Type B pancreatic cell (in vitro differentiated cells): ENCODE results near the gene CHD5. TPM values are rescaled to one million over a fixed set of nuclear protein-coding genes. Genes with fewer than 3 reads are reported as not detected.

Source experiments
- DNase-seq: peaks from one replicate; pipeline ENCODE4 v3.0.0; 2021; ENCODE audit warnings: mixed read lengths; ENCODE audit not compliant: unreplicated experiment; ENCODE audit errors: extremely low spot score
- H3K27ac Mint-ChIP-seq: 2 replicates; pipeline ENCODE4 v1.8.0; 2021; ENCODE audit warnings: mild to moderate bottlenecking, mixed read lengths
- H3K27me3 Mint-ChIP-seq: 2 replicates; pipeline ENCODE4 v1.8.0; 2021; ENCODE audit warnings: mixed read lengths
- H3K36me3 Mint-ChIP-seq: 2 replicates; pipeline ENCODE4 v1.8.0; 2021; ENCODE audit warnings: mixed read lengths
- H3K4me1 Mint-ChIP-seq: one replicate; pipeline ENCODE4 v1.8.0; 2021; ENCODE audit warnings: mixed read lengths; ENCODE audit not compliant: unreplicated experiment
- H3K4me3 Mint-ChIP-seq: 2 replicates; pipeline ENCODE4 v1.8.0; 2021; ENCODE audit warnings: mild to moderate bottlenecking, mixed read lengths
- H3K9me3 Mint-ChIP-seq: 2 replicates; pipeline ENCODE4 v1.8.0; 2021; ENCODE audit warnings: mixed read lengths
- total RNA-seq: library from RNA; stranded (reverse); gene quantifications from 2 replicates; pipeline ENCODE4 v1.2.1, GENCODE V29; 2021; ENCODE audit warnings: low replicate concordance
- TF ChIP-seq, protein P1 (sequence below): fragments of 200-600 bp; sonication (generic); conservative IDR thresholded peaks from 2 replicates; pipeline ENCODE4 v1.5.0; 2021; ENCODE audit warnings: antibody characterized with exemption, mild to moderate bottlenecking

CHD5 gene
- total RNA-seq, 1 donor from 2014 or later = 0.70 TPM

DNA sequence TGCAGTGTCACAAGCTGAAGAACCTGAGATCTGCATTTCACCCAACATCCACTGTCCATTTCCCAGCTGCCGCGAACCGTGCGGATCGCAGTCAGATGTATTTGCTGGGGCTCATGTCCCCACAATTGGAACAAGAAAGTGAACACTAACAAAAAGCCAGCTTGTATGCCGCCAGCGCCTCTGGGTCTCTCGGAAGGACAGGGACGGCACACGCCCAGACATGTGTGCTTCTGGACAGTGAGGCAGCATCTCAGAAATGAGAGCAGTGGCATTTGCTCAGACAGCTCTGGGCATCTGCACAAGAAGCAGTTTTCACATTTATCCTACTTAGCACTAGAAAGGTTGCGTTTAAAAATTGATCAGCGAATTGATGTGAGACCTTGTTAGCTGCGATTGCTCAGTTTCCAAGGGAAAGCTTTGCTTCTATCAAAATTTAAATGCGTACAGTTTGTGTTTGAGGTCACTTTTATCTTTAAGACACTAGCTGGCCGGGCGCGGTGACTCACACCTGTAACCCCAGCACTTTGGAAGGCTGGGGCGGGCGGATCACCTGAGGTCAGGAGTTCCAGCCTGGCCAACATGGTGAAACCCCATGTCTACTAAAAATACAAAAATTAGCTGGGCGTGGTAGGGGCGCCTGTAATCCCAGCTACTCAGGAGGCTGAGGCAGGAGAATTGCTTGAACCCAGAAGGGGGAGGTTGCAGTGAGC lies 105.8 kb downstream of the CHD5 start:
- Mint-ChIP-seq H3K27ac (no peak overlapping the region), H3K27me3 (peaks cover 11% of the 10 kb centered on the region), H3K9me3 (no peaks in the 10 kb centered on the region), H3K4me1 (no peaks in the 10 kb centered on the region), H3K4me3 (no peak overlapping the region), H3K36me3 (no peaks in the 10 kb centered on the region)
- TF ChIP-seq, protein P1, sequence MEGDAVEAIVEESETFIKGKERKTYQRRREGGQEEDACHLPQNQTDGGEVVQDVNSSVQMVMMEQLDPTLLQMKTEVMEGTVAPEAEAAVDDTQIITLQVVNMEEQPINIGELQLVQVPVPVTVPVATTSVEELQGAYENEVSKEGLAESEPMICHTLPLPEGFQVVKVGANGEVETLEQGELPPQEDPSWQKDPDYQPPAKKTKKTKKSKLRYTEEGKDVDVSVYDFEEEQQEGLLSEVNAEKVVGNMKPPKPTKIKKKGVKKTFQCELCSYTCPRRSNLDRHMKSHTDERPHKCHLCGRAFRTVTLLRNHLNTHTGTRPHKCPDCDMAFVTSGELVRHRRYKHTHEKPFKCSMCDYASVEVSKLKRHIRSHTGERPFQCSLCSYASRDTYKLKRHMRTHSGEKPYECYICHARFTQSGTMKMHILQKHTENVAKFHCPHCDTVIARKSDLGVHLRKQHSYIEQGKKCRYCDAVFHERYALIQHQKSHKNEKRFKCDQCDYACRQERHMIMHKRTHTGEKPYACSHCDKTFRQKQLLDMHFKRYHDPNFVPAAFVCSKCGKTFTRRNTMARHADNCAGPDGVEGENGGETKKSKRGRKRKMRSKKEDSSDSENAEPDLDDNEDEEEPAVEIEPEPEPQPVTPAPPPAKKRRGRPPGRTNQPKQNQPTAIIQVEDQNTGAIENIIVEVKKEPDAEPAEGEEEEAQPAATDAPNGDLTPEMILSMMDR = no peak
- no peak for DNase-seq

DNA sequence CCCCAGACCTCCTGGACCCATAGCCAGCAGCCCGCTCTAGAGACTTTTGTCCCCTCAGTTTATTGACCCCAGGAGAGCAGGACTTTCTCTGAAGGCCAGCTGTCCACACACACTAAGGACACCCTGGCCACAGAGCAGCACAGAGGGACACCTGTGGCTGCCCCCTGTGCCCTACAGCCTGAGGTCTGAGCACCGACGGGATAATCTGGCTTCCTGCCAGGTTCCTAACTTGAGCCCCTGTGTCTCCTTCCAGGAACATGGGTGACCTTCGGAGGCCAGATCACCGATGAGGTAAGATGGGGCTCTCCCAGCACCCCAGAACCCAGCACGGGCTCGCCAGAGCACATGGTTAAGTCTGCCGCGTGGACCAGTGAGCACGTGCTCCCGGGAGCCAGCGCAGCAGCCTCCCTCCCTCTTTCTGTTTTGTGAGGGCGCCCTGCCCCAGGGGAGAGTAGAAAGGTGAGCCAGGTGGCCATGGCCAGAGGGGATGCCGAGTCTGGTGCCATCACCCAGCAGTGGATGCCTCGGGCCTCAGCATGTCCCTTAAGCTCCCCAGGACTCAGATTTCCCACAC lies 106.6 kb downstream of the CHD5 start:
- no peaks in the 10 kb centered on the region for H3K9me3 Mint-ChIP-seq
- H3K4me3 Mint-ChIP-seq = no peak overlapping the region
- no peak overlapping the region for H3K27ac Mint-ChIP-seq
- H3K27me3 Mint-ChIP-seq = peaks cover 11% of the 10 kb centered on the region
- no peaks in the 10 kb centered on the region for H3K36me3 Mint-ChIP-seq
- no peaks in the 10 kb centered on the region for H3K4me1 Mint-ChIP-seq
- DNase-seq = no peak
- TF ChIP-seq, protein P1 = no peak

DNA sequence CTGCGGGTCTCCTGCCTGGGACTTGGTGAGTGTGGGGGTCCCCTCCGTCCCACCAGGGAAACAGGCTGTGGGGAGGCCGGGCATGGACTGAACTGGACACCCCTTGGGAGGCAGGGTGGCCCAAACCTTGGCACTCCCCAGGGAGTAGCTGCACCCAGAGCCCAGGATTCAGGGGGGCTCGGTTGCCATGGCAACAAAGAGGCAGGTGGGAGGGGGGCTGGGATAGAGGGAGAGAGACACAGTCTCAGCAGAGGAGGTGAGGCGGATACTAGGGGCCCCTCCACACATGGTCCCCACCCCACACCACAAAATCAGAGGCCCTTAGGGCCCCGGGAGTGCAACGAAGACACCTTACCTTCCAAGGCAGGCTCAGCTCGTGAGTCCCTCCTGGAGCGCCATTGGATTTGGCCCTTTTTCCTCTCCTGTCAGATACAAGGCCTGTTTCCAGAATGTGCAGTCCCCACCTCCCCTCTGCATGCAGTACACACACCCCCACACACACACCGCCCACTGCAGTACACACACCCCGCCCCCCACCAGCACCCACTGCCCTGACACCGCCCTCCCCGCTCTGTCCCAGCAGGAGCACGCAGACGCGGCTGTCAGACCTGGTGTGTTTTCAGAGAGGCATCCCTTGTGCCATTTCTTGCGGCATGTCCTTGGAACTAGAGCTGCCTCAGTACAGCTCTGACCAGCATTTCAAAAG lies 107.2 kb downstream of the CHD5 start:
- no peaks in the 10 kb centered on the region for H3K36me3 Mint-ChIP-seq
- H3K4me1 Mint-ChIP-seq = no peaks in the 10 kb centered on the region
- no peak for DNase-seq
- TF ChIP-seq, protein P1 = no peak
- H3K27ac Mint-ChIP-seq = no peak overlapping the region
- H3K27me3 Mint-ChIP-seq = peaks cover 8% of the 10 kb centered on the region
- no peaks in the 10 kb centered on the region for H3K9me3 Mint-ChIP-seq
- H3K4me3 Mint-ChIP-seq = no peak overlapping the region

DNA sequence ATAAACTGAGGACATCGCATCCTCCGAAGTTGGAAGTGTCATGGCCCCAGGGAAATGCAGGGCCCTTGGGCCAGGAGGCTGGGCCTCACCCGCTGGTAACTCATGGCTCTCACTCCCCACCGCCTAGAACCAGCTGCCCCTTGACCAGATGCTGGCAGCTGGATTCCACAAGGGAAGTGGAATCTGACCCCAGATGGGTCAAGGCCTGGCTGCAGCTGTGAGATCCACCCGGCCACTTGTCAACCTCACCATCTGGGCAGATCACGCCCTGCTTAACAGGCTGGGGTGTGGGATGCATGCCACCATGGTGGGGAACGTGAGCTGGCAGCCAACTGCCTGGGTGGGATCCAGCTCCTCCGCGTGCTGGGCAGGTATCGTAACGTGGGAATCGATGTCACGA lies 108.9 kb downstream of the CHD5 start:
- H3K9me3 Mint-ChIP-seq = no peaks in the 10 kb centered on the region
- TF ChIP-seq, protein P1 = no peak
- no peak overlapping the region for H3K27ac Mint-ChIP-seq
- peaks cover 8% of the 10 kb centered on the region for H3K27me3 Mint-ChIP-seq
- H3K4me1 Mint-ChIP-seq = no peaks in the 10 kb centered on the region
- no peaks in the 10 kb centered on the region for H3K36me3 Mint-ChIP-seq
- no peak overlapping the region for H3K4me3 Mint-ChIP-seq
- no peak for DNase-seq

DNA sequence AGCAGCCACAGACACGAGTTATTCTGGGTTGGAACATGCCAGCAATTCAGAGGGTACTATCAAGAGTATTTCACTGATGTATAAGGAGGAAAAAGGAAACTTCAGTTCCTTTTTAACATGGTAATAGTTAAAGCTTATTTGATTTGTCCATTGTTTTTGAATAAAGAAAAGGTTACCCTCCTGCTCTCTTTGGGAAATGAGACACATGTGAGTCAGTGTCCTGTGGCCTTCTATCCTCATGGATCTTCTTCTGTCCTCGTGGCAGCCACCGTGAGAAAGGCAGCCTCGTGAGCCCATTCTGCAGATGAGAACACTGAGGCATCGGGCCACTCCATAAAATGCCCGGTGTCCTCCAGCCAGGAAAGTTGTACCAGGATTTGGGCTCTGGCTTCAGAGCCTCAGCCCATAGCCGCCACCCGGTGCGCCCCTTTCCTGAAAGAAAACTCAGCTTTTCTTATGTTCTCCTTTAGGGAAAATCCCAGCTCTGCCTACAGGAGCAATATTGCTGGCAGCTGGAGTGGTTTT lies 109.6 kb downstream of the CHD5 start:
- peaks cover 8% of the 10 kb centered on the region for H3K27me3 Mint-ChIP-seq
- H3K4me1 Mint-ChIP-seq = no peaks in the 10 kb centered on the region
- no peak for DNase-seq
- H3K9me3 Mint-ChIP-seq = no peaks in the 10 kb centered on the region
- H3K27ac Mint-ChIP-seq = no peak overlapping the region
- no peaks in the 10 kb centered on the region for H3K36me3 Mint-ChIP-seq
- no peak overlapping the region for H3K4me3 Mint-ChIP-seq
- TF ChIP-seq, protein P1 = no peak
